WI38 (cell line): Measurements from ENCODE around the gene MVB12B.

ENCODE experiments used
- H3K4me3 ChIP-seq: 2 replicates; pipeline ENCODE4 v1.5.1; 2011; ENCODE audit warnings: low read depth, mild to moderate bottlenecking, control low read depth, low read length
- TF ChIP-seq, protein P1 (sequence below): IDR thresholded peaks from 2 replicates; pipeline ENCODE4 v1.5.1; 2012; ENCODE audit warnings: low read depth, mild to moderate bottlenecking, control low read depth, low read length

MVB12B gene

DNA sequence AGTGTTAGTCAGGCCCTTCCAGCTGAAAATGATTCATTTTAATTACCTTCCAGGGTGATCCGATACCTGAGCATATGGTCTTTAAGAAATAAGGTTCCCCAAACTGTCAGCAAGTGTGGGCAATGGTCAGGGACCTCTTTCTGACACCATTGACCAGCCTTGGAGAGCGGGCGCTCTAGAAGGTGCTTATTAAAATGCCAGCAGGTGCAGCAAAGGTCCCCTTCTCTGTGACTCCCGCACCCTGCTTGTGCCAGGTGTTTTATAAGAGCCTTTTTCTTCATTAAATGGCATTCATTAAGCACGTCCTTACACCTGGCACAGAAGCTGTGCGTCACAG is 85.3 kb downstream of the MVB12B start:
- TF ChIP-seq, protein P1, sequence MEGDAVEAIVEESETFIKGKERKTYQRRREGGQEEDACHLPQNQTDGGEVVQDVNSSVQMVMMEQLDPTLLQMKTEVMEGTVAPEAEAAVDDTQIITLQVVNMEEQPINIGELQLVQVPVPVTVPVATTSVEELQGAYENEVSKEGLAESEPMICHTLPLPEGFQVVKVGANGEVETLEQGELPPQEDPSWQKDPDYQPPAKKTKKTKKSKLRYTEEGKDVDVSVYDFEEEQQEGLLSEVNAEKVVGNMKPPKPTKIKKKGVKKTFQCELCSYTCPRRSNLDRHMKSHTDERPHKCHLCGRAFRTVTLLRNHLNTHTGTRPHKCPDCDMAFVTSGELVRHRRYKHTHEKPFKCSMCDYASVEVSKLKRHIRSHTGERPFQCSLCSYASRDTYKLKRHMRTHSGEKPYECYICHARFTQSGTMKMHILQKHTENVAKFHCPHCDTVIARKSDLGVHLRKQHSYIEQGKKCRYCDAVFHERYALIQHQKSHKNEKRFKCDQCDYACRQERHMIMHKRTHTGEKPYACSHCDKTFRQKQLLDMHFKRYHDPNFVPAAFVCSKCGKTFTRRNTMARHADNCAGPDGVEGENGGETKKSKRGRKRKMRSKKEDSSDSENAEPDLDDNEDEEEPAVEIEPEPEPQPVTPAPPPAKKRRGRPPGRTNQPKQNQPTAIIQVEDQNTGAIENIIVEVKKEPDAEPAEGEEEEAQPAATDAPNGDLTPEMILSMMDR = no peak
- no peak overlapping the region for H3K4me3 ChIP-seq

DNA sequence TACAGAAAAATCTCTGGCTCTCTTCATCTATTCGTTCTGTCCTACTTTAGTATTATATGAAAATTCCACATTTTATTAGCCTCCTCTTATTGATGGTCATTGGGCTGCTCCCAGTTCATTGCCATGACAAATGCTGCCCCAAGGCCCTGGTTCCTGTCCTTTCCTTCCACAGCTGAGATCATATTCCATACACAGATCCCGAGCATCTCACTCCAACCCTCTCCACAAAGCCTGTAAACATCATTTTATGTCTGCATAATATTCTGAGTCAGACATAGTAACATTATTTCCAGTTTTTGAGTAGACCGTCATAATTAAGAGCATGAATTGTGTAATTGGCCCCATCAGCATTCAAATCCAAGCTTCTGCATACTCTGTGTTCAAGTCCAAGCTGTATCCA is 86.3 kb downstream of the MVB12B start:
- H3K4me3 ChIP-seq = no peak overlapping the region
- TF ChIP-seq, protein P1 = no peak

DNA sequence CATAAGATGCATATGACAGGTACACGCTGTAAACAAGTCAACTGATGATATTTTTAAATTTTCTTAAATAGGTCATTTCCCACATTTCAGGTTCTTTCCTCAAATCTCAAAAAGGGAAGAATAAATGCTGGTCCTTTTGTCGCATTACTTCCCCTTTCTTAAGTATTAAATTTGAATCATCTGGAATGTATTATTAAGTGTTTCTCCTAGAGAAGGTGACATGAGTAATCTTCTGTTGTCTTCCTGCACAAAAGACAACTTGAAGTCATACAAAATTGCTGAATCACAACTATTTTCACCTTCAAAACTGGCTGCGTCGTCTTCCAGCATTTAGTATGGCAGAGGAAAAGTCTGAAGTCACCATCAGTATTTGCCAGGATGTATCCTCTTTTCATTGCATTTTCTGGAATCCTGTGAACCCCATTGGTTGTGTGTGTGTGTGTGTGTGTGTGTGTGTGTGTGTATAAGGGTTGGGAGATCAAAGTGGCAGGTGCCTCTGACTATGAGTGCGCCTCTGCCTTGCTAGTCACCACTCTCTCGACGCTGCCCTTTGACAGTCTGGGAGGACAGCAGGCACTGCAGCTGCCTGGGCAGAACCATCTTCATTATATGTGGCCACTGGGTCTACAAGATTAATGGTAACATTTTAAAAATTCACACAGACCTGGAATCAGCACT is 86.9 kb downstream of the MVB12B start:
- TF ChIP-seq, protein P1 = no peak
- no peak overlapping the region for H3K4me3 ChIP-seq

DNA sequence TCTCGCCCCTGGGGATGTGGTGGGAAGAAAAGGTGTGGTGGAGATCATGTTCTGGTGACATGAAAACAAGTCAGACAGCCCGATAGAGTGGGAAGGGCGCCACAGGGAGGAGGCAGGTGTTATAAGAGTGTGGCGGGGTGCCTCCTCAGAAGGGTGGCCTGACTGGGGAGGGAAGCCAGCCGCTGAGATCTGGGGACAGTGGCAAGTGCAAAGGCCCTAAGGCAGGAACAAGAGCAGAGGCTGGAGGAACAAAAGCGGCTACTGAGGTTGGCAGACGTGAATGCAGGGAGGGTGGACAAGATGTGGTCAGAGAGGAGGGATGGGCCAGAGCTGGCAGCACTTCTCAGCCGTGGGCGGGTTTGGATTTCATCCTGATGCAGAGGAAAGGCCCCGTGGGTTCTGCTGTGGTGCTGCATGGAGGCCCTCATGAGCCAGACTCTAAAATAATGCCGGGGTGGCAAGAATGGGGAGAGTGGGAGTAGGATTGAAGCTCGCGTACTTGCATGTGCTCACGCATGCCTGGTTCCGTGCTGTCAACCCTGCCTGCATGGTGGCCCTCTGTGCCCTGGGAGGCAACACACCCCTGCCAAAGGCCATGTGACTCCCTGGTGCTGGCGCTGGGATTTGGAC is 89.2 kb downstream of the MVB12B start:
- H3K4me3 ChIP-seq = no peak overlapping the region
- TF ChIP-seq, protein P1 = no peak

DNA sequence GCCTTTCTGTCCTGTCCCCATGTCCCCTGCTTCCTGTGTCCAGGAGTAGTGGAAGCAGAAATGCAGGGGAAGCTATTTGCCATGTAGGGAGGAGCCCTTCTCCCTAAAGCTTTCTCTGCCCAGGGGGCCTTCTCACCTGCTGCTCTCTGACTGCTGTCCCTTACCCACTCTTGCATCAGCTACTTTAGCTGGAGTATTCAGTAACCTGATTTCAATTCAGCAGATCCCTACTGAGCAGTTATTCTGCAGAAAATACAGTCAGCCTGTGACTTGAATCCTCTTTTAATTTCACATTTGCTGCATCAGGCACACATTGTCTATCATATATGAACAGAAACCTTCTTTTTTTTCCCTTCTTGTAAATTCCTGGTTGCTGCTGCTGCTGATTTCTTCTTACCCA is 90.4 kb downstream of the MVB12B start:
- H3K4me3 ChIP-seq = no peak overlapping the region
- TF ChIP-seq, protein P1 = no peak

DNA sequence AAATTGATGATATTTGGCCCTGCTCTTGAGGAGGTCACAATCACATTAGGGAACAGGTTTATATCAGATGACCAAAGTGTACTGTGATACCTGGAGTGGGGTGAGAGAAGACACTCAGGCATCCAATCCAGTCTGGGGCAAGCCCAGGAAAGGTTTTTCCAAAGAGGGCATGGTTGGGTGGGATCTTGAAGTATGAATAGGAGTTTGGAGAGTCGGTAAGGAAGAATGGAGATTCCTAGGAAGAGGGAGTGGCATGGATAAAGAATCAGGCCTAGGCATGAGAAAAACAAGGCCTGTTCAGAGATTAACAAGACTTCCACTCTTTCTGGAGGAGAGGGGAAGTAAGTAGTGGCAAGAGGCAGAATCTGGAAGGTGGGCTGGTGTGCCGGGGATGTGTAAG is 91.1 kb downstream of the MVB12B start:
- H3K4me3 ChIP-seq = no peak overlapping the region
- TF ChIP-seq, protein P1 = no peak

DNA sequence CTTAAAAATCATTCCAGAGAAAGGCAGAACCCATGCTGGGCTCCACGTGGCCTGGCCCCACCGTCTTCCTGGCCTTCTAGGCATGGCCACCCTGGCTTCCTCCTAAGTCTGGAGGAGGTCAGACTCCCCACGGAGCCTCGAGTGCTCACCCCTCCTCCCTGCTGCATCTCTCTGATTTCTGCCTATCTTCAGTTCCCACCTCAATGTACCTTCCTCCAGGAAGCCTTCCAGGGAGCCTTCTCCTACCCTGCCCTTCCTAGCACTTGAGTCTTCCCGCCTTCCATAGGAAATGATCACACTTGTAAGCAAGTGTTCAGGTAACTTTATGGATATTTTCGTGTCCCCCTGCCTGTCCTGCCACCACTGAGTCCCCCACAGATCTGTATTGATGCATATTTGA is 92.0 kb downstream of the MVB12B start:
- TF ChIP-seq, protein P1 = no peak
- no peak overlapping the region for H3K4me3 ChIP-seq
